OCI-LY7 (cell line): ENCODE measurements around the gene CPTP. TPM values are rescaled to one million over a fixed set of nuclear protein-coding genes. Genes with fewer than 3 reads are reported as not detected.

Source experiments
- BruUV-seq: library from RNA; stranded (reverse); fragments of 400-500 nt; replicated peaks from 2 replicates; lab custom pipeline; 2021; lab: Mats Ljungman, UMichigan
- CTCF ChIA-PET: fragments of 300-600 bp; sonication (Branson Sonifier 250); formaldehyde crosslinking; loops from one replicate; lab custom pipeline; 2022; ENCODE audit warnings: antibody characterized with exemption; ENCODE audit not compliant: unreplicated experiment; lab: Charles Lee
- POLR2A ChIA-PET: fragments of 300-600 bp; sonication (Branson Sonifier 250); formaldehyde crosslinking; loops from one replicate; lab custom pipeline; 2022; ENCODE audit warnings: antibody characterized with exemption; lab: Charles Lee
- DNase-seq: peaks from one replicate; pipeline ENCODE4 v3.0.0-alpha.2; 2015; ENCODE audit warnings: low spot score
- H2AFZ ChIP-seq: fragments of 200-600 bp; sonication (generic), shearing (Covaris generic); 2 replicates; pipeline ENCODE4 v1.6.1; 2014; ENCODE audit warnings: mild to moderate bottlenecking, antibody characterized with exemption, low read length, moderate library complexity
- H3K27ac ChIP-seq: fragments of 200-600 bp; sonication (generic); 2 replicates; pipeline ENCODE4 v1.5.1; 2014; ENCODE audit warnings: mixed run types, low read depth, mild to moderate bottlenecking, moderate library complexity, low read length, inconsistent platforms; ENCODE audit not compliant: poor library complexity, severe bottlenecking
- H3K36me3 ChIP-seq: fragments of 200-600 bp; sonication (generic); 2 replicates; pipeline ENCODE4 v1.6.1; 2014; ENCODE audit warnings: mild to moderate bottlenecking, antibody characterized with exemption, low read length, moderate library complexity, mixed read lengths; ENCODE audit not compliant: insufficient read depth
- H3K4me1 ChIP-seq: fragments of 200-600 bp; sonication (generic); 2 replicates; pipeline ENCODE4 v1.5.1; 2014; ENCODE audit warnings: mild to moderate bottlenecking, low read length; ENCODE audit not compliant: insufficient read depth, poor library complexity, severe bottlenecking
- H3K4me2 ChIP-seq: fragments of 200-600 bp; sonication (generic); 2 replicates; pipeline ENCODE4 v1.6.1; 2014; ENCODE audit warnings: mild to moderate bottlenecking, low read length
- H3K4me3 ChIP-seq: fragments of 200-600 bp; sonication (generic); 2 replicates; pipeline ENCODE4 v1.5.1; 2014; ENCODE audit warnings: mild to moderate bottlenecking, low read depth, low read length; ENCODE audit not compliant: poor library complexity, severe bottlenecking
- H3K79me2 ChIP-seq: fragments of 200-600 bp; sonication (generic); 2 replicates; pipeline ENCODE4 v1.6.1; 2016; ENCODE audit warnings: low read depth, mild to moderate bottlenecking, low read length, moderate library complexity, mixed read lengths; ENCODE audit not compliant: insufficient read depth
- H3K9me2 ChIP-seq: fragments of 200-600 bp; sonication (generic); 2 replicates; pipeline ENCODE4 v1.6.1; 2016; ENCODE audit warnings: mild to moderate bottlenecking, low read length, mixed read lengths; ENCODE audit not compliant: insufficient read depth
- H3K9me3 ChIP-seq: fragments of 200-600 bp; sonication (generic); 2 replicates; pipeline ENCODE4 v1.6.1; 2014; ENCODE audit warnings: mild to moderate bottlenecking, mixed run types, low read length, mixed read lengths
- H4K20me1 ChIP-seq: fragments of 200-600 bp; sonication (generic); 2 replicates; pipeline ENCODE4 v1.6.1; 2014; ENCODE audit warnings: mild to moderate bottlenecking, antibody characterized with exemption, low read length, moderate library complexity, mixed read lengths; ENCODE audit not compliant: insufficient read depth
- CTCF ChIP-seq: fragments of 200-600 bp; sonication (generic); conservative IDR thresholded peaks from 2 replicates; pipeline ENCODE4 v1.5.1; 2014; ENCODE audit warnings: mild to moderate bottlenecking, antibody characterized with exemption, low read length, moderate library complexity, mixed read lengths
- EZH2phosphoT487 ChIP-seq: fragments of 200-600 bp; sonication (generic); IDR thresholded peaks from 2 replicates; pipeline ENCODE4 v1.6.1; 2018; ENCODE audit warnings: low read depth, borderline replicate concordance, mild to moderate bottlenecking, mixed run types, antibody characterized with exemption, low read length, moderate library complexity, mixed read lengths
- intact Hi-C: fragments of 100-400 bp; cut with micrococcal nuclease; formaldehyde crosslinking; loops from one replicate; pipeline ENCODE4 v1.10.0; 2022; ENCODE audit not compliant: unreplicated experiment
- total RNA-seq, 2 experiments: library from RNA; depleted of rRNA in 1 of 2; stranded (reverse); fragments of >200 nt in 1 of 2; shearing (Covaris generic) in 1 of 2; gene quantifications; 2 replicates each; pipeline ENCODE4 v1.2.3, GENCODE V29; 2014 to 2022

The CPTP gene
- total RNA-seq, 2 experiments from 2014 or later = 16.6 to 20.6 TPM

- CTCF ChIA-PET = interaction anchor here (1.2 kb wide), 1 partner anchor 8 kb away, joined by 5 read pairs; no protein-coding TSS in a partner anchor
- H3K4me3 ChIP-seq = no peak overlapping the region
- no peaks in the 10 kb centered on the region for H3K4me1 ChIP-seq
- peaks cover 10% of the 10 kb centered on the region for H3K36me3 ChIP-seq
- no TSS peak for BruUV-seq
- TF ChIP-seq EZH2phosphoT487 (no peak), CTCF (no peak)
- POLR2A ChIA-PET = no interaction called here
- H3K4me2 ChIP-seq = no peak overlapping the region
- no peak overlapping the region for H2AFZ ChIP-seq
- H4K20me1 ChIP-seq = no peaks in the 10 kb centered on the region
- no peak overlapping the region for H3K27ac ChIP-seq
- H3K79me2 ChIP-seq = no peaks in the 10 kb centered on the region
- H3K9me3 ChIP-seq = no peaks in the 10 kb centered on the region
- intact Hi-C loops = no loop called here
- H3K9me2 ChIP-seq = no peaks in the 10 kb centered on the region
- peak; percentile 58 for DNase-seq
Measured at GRCh38 chr1:1337793-1338147, 13.2 kb downstream of the CPTP start.

- no TSS peak for BruUV-seq
- DNase-seq = no peak
- H2AFZ ChIP-seq = no peak overlapping the region
- ChIA-PET POLR2A (no interaction called here), CTCF (interaction anchor here (1.2 kb wide), 1 partner anchor 8 kb away, joined by 5 read pairs; no protein-coding TSS in a partner anchor)
- peaks cover 10% of the 10 kb centered on the region for H3K36me3 ChIP-seq
- intact Hi-C loops = no loop called here
- H3K4me3 ChIP-seq = no peak overlapping the region
- H4K20me1 ChIP-seq = no peaks in the 10 kb centered on the region
- no peak for TF ChIP-seq EZH2phosphoT487
- no peak for TF ChIP-seq CTCF
- no peaks in the 10 kb centered on the region for H3K4me1 ChIP-seq
- no peaks in the 10 kb centered on the region for H3K9me3 ChIP-seq
- no peaks in the 10 kb centered on the region for H3K9me2 ChIP-seq
- H3K79me2 ChIP-seq = no peaks in the 10 kb centered on the region
- H3K27ac ChIP-seq = no peak overlapping the region
- H3K4me2 ChIP-seq = no peak overlapping the region
Measured at GRCh38 chr1:1338278-1338677, 13.7 kb downstream of the CPTP start.

- Histone ChIP-seq H3K4me2 (no peak overlapping the region), H2AFZ (no peak overlapping the region), H3K36me3 (peaks cover 10% of the 10 kb centered on the region), H3K79me2 (no peaks in the 10 kb centered on the region), H3K4me3 (no peak overlapping the region), H3K27ac (no peak overlapping the region), H3K9me2 (no peaks in the 10 kb centered on the region), H4K20me1 (no peaks in the 10 kb centered on the region; the same call in 1 of the 2 replicates), H3K4me1 (no peaks in the 10 kb centered on the region), H3K9me3 (no peaks in the 10 kb centered on the region)
- ChIA-PET POLR2A (no interaction called here), CTCF (no interaction called here)
- intact Hi-C loops = no loop called here
- no TSS peak for BruUV-seq
- no peak for DNase-seq
- TF ChIP-seq CTCF (no peak), EZH2phosphoT487 (no peak)
Measured at GRCh38 chr1:1340185-1340584, 15.6 kb downstream of the CPTP start.
